Memory B cell (primary cell): ENCODE measurements around the gene PDCD5.

ENCODE experiments used
- ATAC-seq: fragments of 150-1000 bp; cut with Tn5 transposase; 2 replicates; pipeline ENCODE4 v1.10.0; 2021; ENCODE audit warnings: low read depth, mild to moderate bottlenecking, moderate library complexity
- DNase-seq, 2 donors: peaks; one replicate each; pipeline ENCODE4 v3.0.0; 2022; ENCODE audit warnings: low spot score in 2 of 2
- H3K27ac Mint-ChIP-seq: one replicate; pipeline ENCODE4 v1.8.0; 2022; ENCODE audit warnings: mild to moderate bottlenecking, moderate library complexity, mixed read lengths
- H3K27me3 Mint-ChIP-seq: one replicate; pipeline ENCODE4 v1.8.0; 2022; ENCODE audit warnings: mixed read lengths
- H3K36me3 Mint-ChIP-seq: one replicate; pipeline ENCODE4 v1.8.0; 2022; ENCODE audit warnings: mild to moderate bottlenecking, mixed read lengths
- H3K4me1 Mint-ChIP-seq: one replicate; pipeline ENCODE4 v1.8.0; 2022; ENCODE audit warnings: mixed read lengths
- H3K4me3 Mint-ChIP-seq: one replicate; pipeline ENCODE4 v1.8.0; 2022; ENCODE audit warnings: mild to moderate bottlenecking, moderate library complexity, mixed read lengths
- H3K9me3 Mint-ChIP-seq: one replicate; pipeline ENCODE4 v1.8.0; 2022; ENCODE audit warnings: mixed read lengths

The PDCD5 gene

GRCh38 chr19:32630338-32630737 lies 49.3 kb downstream of the PDCD5 start:
- no peak overlapping the region for H3K4me3 Mint-ChIP-seq
- H3K9me3 Mint-ChIP-seq: no peaks in the 10 kb centered on the region
- H3K4me1 Mint-ChIP-seq: no peaks in the 10 kb centered on the region
- no peak overlapping the region for H3K27ac Mint-ChIP-seq
- no peaks in the 10 kb centered on the region for H3K27me3 Mint-ChIP-seq
- ATAC-seq (no peak), DNase-seq (no peak)
- peaks cover 21% of the 10 kb centered on the region for H3K36me3 Mint-ChIP-seq

GRCh38 chr19:32631381-32631780 lies 50.4 kb downstream of the PDCD5 start:
- Mint-ChIP-seq H3K4me3 (no peak overlapping the region), H3K9me3 (no peaks in the 10 kb centered on the region), H3K36me3 (peaks cover 24% of the 10 kb centered on the region), H3K27me3 (no peaks in the 10 kb centered on the region), H3K4me1 (no peaks in the 10 kb centered on the region), H3K27ac (no peak overlapping the region)
- DNase-seq (no peak), ATAC-seq (no peak)
